ENCODE results near the gene FBXO31. TPM values are rescaled to one million over a fixed set of nuclear protein-coding genes. Genes with fewer than 3 reads are reported as not detected.
A peak's percentile ranks its signal among the peaks of the same experiment; 100 is the strongest.

The FBXO31 gene
- total and polyA plus RNA-seq, 9 of the 15 experiments (the other 6 are each of a cell fraction or from before 2014, with no cell fraction given) = 0.18 to 33.3 (median 10.9) TPM

DNA sequence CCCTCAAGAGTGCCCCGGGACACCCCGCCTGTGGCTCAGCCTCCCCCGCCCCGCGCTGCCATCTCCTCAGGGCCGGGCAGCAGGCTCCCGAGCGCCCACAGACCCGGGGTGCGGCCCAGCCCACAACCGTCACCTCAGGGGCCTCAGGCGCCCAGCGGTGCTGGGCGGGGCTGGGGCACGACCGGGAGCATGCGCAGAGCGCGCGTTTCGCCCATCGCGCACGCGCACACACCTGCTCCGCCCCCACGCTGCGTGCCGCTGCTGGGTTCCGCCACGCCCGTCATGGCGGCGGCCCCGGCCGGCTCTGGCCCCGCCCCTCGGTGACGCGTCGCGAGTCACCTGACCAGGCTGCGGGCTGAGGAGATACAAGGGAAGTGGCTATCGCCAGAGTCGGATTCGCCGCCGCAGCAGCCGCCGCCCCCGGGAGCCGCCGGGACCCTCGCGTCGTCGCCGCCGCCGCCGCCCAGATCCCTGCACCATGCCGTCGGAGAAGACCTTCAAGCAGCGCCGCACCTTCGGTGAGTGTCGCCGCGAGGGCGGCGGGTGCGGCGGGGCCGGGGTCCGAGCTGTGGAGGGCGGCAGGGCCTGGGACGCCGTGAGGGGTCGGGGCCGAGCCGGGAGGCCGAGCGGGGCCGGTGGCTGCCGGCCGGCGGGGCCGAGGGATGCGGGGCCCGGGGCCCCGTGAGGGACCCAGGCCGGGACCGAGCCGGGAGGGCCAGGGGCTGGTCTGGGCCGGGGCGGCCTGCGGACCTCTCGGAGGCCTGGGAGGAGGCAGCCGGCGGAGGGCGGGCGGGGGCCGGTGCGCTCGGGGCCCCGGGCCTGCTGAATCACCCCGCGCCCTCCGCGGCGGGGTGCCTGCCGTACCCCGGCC lies 8.6 kb upstream of the FBXO31 start, which contains the start of gene MAP1LC3B (continued):
- TF ChIP-seq, protein P1, sequence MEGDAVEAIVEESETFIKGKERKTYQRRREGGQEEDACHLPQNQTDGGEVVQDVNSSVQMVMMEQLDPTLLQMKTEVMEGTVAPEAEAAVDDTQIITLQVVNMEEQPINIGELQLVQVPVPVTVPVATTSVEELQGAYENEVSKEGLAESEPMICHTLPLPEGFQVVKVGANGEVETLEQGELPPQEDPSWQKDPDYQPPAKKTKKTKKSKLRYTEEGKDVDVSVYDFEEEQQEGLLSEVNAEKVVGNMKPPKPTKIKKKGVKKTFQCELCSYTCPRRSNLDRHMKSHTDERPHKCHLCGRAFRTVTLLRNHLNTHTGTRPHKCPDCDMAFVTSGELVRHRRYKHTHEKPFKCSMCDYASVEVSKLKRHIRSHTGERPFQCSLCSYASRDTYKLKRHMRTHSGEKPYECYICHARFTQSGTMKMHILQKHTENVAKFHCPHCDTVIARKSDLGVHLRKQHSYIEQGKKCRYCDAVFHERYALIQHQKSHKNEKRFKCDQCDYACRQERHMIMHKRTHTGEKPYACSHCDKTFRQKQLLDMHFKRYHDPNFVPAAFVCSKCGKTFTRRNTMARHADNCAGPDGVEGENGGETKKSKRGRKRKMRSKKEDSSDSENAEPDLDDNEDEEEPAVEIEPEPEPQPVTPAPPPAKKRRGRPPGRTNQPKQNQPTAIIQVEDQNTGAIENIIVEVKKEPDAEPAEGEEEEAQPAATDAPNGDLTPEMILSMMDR (IDR thresholded peaks at IDR 0.05 in 2 of 3, conservative IDR thresholded peaks at IDR 0.05 in 1 of 3; ENCODE audit: insufficient read depth in 2 of 3, low read depth in 1 of 3, low read length in 3 of 3) = peak in 1 of 3 experiments; percentile 23; a peak in 2 of 6 replicates
- TF ChIP-seq MAFK (IDR thresholded peaks at IDR 0.05; ENCODE audit: low read length) (no peak), ETS2 (tag; IDR thresholded peaks at IDR 0.05; ENCODE audit: borderline replicate concordance, poor library complexity, severe bottlenecking) (no peak), CSDE1 (IDR thresholded peaks at IDR 0.05) (peak in 1 of 2 experiments; percentile 80; a peak in 1 of 4 replicates), CC2D1A (IDR thresholded peaks at IDR 0.05) (no peak), HMG20A (CRISPR knock-in tag; conservative IDR thresholded peaks at IDR 0.05) (no peak), JUND (IDR thresholded peaks at IDR 0.05; ENCODE audit: borderline replicate concordance, low read depth, low read length) (peak; percentile 83), JUND (tag; IDR thresholded peaks at IDR 0.05; ENCODE audit: borderline replicate concordance, low read depth, low read length) (no peak; the same call in 2 of the 3 replicates), EWSR1 (IDR thresholded peaks at IDR 0.05; ENCODE audit: borderline replicate concordance, low read depth, partially characterized antibody) (no peak)
- TF ChIP-seq, protein P2, sequence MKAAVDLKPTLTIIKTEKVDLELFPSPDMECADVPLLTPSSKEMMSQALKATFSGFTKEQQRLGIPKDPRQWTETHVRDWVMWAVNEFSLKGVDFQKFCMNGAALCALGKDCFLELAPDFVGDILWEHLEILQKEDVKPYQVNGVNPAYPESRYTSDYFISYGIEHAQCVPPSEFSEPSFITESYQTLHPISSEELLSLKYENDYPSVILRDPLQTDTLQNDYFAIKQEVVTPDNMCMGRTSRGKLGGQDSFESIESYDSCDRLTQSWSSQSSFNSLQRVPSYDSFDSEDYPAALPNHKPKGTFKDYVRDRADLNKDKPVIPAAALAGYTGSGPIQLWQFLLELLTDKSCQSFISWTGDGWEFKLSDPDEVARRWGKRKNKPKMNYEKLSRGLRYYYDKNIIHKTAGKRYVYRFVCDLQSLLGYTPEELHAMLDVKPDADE (conservative IDR thresholded peaks at IDR 0.05; ENCODE audit: control insufficient read depth, low read depth, low read length) = peak; percentile 96
- TF ChIP-seq, protein P3, sequence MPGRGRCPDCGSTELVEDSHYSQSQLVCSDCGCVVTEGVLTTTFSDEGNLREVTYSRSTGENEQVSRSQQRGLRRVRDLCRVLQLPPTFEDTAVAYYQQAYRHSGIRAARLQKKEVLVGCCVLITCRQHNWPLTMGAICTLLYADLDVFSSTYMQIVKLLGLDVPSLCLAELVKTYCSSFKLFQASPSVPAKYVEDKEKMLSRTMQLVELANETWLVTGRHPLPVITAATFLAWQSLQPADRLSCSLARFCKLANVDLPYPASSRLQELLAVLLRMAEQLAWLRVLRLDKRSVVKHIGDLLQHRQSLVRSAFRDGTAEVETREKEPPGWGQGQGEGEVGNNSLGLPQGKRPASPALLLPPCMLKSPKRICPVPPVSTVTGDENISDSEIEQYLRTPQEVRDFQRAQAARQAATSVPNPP (IDR thresholded peaks at IDR 0.05; ENCODE audit: borderline replicate concordance, insufficient read depth, insufficient read length) = no peak
- TF ChIP-seq, protein P4, sequence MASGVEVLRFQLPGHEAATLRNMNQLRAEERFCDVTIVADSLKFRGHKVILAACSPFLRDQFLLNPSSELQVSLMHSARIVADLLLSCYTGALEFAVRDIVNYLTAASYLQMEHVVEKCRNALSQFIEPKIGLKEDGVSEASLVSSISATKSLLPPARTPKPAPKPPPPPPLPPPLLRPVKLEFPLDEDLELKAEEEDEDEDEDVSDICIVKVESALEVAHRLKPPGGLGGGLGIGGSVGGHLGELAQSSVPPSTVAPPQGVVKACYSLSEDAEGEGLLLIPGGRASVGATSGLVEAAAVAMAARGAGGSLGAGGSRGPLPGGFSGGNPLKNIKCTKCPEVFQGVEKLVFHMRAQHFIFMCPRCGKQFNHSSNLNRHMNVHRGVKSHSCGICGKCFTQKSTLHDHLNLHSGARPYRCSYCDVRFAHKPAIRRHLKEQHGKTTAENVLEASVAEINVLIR (CRISPR knock-in tag; IDR thresholded peaks at IDR 0.05) = peak; percentile 90
- TF ChIP-seq, protein P5, sequence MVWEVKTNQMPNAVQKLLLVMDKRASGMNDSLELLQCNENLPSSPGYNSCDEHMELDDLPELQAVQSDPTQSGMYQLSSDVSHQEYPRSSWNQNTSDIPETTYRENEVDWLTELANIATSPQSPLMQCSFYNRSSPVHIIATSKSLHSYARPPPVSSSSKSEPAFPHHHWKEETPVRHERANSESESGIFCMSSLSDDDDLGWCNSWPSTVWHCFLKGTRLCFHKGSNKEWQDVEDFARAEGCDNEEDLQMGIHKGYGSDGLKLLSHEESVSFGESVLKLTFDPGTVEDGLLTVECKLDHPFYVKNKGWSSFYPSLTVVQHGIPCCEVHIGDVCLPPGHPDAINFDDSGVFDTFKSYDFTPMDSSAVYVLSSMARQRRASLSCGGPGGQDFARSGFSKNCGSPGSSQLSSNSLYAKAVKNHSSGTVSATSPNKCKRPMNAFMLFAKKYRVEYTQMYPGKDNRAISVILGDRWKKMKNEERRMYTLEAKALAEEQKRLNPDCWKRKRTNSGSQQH (CRISPR knock-in tag; IDR thresholded peaks at IDR 0.05) = no peak
- TF ChIP-seq, protein P6, sequence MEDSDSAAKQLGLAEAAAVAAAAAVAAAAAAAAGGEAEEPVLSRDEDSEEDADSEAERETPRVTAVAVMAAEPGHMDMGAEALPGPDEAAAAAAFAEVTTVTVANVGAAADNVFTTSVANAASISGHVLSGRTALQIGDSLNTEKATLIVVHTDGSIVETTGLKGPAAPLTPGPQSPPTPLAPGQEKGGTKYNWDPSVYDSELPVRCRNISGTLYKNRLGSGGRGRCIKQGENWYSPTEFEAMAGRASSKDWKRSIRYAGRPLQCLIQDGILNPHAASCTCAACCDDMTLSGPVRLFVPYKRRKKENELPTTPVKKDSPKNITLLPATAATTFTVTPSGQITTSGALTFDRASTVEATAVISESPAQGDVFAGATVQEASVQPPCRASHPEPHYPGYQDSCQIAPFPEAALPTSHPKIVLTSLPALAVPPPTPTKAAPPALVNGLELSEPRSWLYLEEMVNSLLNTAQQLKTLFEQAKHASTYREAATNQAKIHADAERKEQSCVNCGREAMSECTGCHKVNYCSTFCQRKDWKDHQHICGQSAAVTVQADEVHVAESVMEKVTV (CRISPR knock-in tag; IDR thresholded peaks at IDR 0.05) = no peak
- TF ChIP-seq, protein P7, sequence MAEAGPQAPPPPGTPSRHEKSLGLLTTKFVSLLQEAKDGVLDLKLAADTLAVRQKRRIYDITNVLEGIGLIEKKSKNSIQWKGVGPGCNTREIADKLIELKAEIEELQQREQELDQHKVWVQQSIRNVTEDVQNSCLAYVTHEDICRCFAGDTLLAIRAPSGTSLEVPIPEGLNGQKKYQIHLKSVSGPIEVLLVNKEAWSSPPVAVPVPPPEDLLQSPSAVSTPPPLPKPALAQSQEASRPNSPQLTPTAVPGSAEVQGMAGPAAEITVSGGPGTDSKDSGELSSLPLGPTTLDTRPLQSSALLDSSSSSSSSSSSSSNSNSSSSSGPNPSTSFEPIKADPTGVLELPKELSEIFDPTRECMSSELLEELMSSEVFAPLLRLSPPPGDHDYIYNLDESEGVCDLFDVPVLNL (CRISPR knock-in tag; IDR thresholded peaks at IDR 0.05; ENCODE audit: low read depth) = no peak

All from K562 (cell line).